Nephron (organoid): ENCODE measurements around the gene GET4.

ENCODE experiments used
- H3K27ac Mint-ChIP-seq, 3 experiments: 2 replicates each; pipeline ENCODE4 v1.8.0; 2020; ENCODE audit warnings: mixed read lengths in 3 of 3, mild to moderate bottlenecking in 2 of 3, moderate library complexity in 1 of 3
- H3K27me3 Mint-ChIP-seq: 2 replicates; pipeline ENCODE4 v1.8.0; 2021; ENCODE audit warnings: low read depth, mild to moderate bottlenecking, moderate library complexity, mixed read lengths
- H3K36me3 Mint-ChIP-seq: 2 replicates; pipeline ENCODE4 v1.8.0; 2020; ENCODE audit warnings: low read depth, mixed read lengths
- H3K4me1 Mint-ChIP-seq: 2 replicates; pipeline ENCODE4 v1.8.0; 2020; ENCODE audit warnings: mixed read lengths
- H3K4me3 Mint-ChIP-seq, 3 experiments: 2 replicates each; pipeline ENCODE4 v1.8.0; 2020; ENCODE audit warnings: mild to moderate bottlenecking in 3 of 3, mixed read lengths in 3 of 3, moderate library complexity in 2 of 3
- H3K9me3 Mint-ChIP-seq: 2 replicates; pipeline ENCODE4 v1.8.0; 2020; ENCODE audit warnings: mixed read lengths
- TF ChIP-seq, protein P1 (sequence below), 3 experiments: fragments of 200-600 bp; sonication (generic); IDR thresholded peaks; one replicate each; pipeline ENCODE4 v1.5.0; 2021; ENCODE audit warnings: antibody characterized with exemption in 3 of 3; ENCODE audit not compliant: unreplicated experiment in 3 of 3

The GET4 gene

DNA sequence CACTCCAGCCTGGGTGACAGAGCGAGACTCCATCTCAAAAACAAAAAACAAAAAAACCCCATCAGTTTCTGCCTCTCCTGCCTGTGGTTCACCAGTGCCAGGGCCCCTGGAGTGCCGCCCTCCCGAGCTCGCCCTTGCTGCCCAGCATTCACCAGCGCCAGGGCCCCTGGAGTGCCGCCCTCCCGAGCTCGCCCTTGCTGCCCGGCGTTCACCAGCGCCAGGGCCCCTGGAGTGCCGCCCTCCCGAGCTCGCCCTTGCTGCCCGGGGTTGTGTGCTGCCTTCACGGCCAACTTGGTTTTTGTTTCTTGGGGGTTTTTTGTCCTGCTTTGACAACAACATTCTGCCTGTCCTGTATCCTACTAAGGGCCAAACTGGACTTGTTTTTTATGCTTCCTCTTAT is 13.2 kb upstream of the GET4 start:
- peaks cover 88% of the 10 kb centered on the region for H3K36me3 Mint-ChIP-seq
- H3K9me3 Mint-ChIP-seq = no peaks in the 10 kb centered on the region
- H3K4me3 Mint-ChIP-seq = no peak overlapping the region
- no peak overlapping the region for H3K27ac Mint-ChIP-seq
- H3K27me3 Mint-ChIP-seq = no peaks in the 10 kb centered on the region
- peaks cover 12% of the 10 kb centered on the region for H3K4me1 Mint-ChIP-seq
- TF ChIP-seq, protein P1, sequence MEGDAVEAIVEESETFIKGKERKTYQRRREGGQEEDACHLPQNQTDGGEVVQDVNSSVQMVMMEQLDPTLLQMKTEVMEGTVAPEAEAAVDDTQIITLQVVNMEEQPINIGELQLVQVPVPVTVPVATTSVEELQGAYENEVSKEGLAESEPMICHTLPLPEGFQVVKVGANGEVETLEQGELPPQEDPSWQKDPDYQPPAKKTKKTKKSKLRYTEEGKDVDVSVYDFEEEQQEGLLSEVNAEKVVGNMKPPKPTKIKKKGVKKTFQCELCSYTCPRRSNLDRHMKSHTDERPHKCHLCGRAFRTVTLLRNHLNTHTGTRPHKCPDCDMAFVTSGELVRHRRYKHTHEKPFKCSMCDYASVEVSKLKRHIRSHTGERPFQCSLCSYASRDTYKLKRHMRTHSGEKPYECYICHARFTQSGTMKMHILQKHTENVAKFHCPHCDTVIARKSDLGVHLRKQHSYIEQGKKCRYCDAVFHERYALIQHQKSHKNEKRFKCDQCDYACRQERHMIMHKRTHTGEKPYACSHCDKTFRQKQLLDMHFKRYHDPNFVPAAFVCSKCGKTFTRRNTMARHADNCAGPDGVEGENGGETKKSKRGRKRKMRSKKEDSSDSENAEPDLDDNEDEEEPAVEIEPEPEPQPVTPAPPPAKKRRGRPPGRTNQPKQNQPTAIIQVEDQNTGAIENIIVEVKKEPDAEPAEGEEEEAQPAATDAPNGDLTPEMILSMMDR (IDR thresholded peaks at IDR 0.05; ENCODE audit: unreplicated experiment in 3 of 3) = no peak

DNA sequence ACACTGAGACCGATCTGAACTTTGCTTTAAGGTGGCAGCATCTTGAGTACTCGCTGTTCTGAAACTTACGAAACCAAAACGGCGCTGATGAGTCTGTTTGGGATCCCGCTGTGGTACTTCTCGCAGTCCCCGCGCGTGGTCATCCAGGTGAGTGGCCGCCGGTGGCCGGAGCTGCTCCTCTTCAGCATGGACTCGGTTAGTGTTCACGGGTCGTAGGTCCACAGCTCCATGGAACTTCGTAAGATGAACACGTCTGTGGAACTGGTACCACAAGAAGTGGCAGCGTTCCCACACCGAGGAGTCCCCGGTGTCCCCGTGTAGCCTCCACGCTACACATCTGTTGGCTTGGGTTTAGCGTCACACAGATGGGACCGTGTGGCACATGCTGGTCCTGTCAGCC is 10.4 kb upstream of the GET4 start:
- H3K4me3 Mint-ChIP-seq = no peak overlapping the region
- no peaks in the 10 kb centered on the region for H3K9me3 Mint-ChIP-seq
- H3K4me1 Mint-ChIP-seq = peaks cover 12% of the 10 kb centered on the region
- no peak overlapping the region for H3K27ac Mint-ChIP-seq
- H3K27me3 Mint-ChIP-seq = no peaks in the 10 kb centered on the region
- peaks cover 80% of the 10 kb centered on the region for H3K36me3 Mint-ChIP-seq
- TF ChIP-seq, protein P1 (IDR thresholded peaks at IDR 0.05; ENCODE audit: unreplicated experiment in 3 of 3) = no peak

DNA sequence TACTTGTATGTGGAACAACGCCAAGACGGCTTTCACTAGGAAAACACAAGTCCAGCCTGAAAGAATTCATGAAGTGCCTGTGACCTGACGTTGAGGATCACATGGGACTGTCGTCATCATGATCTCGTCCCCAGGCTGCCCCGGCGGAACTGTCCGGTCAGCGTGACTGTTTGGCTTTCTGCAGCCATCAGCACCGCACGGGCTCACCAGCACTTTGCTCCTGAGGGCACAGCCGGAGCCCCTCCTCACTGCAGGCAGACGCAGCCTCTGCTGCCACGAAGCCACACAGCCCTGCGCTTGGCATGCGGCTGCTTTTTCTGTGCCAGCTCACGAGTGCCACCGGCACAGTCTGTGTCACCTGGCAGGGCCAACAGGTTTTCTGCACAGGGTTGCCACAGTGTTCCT is 9.4 kb upstream of the GET4 start:
- Mint-ChIP-seq H3K4me1 (peaks cover 15% of the 10 kb centered on the region), H3K4me3 (no peak overlapping the region), H3K36me3 (peaks cover 77% of the 10 kb centered on the region), H3K27ac (peak overlapping the region; percentile 82 to 91 (median 84)), H3K27me3 (no peaks in the 10 kb centered on the region), H3K9me3 (no peaks in the 10 kb centered on the region)
- TF ChIP-seq, protein P1 (IDR thresholded peaks at IDR 0.05; ENCODE audit: unreplicated experiment in 3 of 3) = no peak

DNA sequence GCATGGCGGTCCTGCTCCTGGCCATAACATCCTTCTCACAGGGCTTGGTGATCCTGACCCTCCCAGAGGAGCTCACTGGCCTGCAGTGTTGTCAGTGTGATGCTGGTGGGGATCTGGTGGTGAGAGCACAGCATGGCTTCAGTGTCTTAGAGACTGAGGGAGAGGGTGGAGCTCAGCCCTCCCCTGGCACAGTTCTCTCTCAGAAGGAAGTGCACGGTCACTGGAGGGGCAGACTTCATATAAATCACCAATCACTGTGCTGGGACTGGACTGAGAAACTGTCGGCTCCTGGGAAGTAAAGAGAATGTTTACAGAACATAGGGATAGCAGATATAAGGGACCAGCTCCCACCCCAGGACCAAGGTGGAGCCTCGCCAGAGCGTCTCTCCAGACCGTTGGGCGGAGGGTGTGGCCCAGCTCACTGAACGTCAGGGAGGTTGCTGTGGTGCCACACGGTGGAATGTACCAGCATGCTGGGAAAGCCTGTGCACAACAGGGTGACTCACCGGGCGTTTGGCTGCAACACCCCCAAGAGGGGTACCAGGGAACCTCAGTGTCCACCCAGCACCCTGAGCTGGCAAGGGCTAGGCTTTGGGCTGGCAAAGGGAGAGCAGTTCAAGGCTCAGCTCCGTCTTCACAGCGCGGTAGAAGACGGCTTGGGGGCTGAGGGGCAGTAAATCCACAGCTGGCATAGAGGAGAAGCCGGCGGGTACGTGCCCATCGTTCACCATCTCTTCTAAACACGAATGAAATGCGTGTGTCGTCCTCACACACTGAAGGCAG is 8.8 kb upstream of the GET4 start:
- peaks cover 77% of the 10 kb centered on the region for H3K36me3 Mint-ChIP-seq
- H3K27ac Mint-ChIP-seq = peak overlapping the region; percentile 82 to 91 (median 84)
- peaks cover 21% of the 10 kb centered on the region for H3K4me1 Mint-ChIP-seq
- H3K4me3 Mint-ChIP-seq = peak overlapping the region in 2 of 3 experiments; percentile 29 to 42
- H3K9me3 Mint-ChIP-seq = no peaks in the 10 kb centered on the region
- H3K27me3 Mint-ChIP-seq = no peaks in the 10 kb centered on the region
- TF ChIP-seq, protein P1 (IDR thresholded peaks at IDR 0.05; ENCODE audit: unreplicated experiment in 3 of 3) = no peak

DNA sequence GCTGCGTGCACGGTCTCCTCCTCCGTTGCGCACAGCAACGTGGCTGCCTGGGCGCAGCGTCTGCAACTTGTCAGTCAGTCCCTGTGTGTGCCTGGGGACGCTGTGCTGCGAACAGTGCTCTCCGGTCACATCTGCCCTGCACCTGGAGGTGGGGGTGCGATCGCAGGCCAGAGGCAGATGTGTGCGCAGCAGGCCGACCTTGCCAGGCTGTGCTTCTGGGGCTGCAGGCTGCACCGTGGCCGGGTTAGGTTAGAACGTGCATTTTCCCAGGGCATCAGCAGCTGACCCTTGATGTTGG is 8.2 kb upstream of the GET4 start:
- no peaks in the 10 kb centered on the region for H3K9me3 Mint-ChIP-seq
- no peaks in the 10 kb centered on the region for H3K27me3 Mint-ChIP-seq
- H3K4me3 Mint-ChIP-seq = no peak overlapping the region
- H3K36me3 Mint-ChIP-seq = peaks cover 79% of the 10 kb centered on the region
- H3K27ac Mint-ChIP-seq = no peak overlapping the region
- H3K4me1 Mint-ChIP-seq = peaks cover 24% of the 10 kb centered on the region
- TF ChIP-seq, protein P1 (IDR thresholded peaks at IDR 0.05; ENCODE audit: unreplicated experiment in 3 of 3) = no peak

DNA sequence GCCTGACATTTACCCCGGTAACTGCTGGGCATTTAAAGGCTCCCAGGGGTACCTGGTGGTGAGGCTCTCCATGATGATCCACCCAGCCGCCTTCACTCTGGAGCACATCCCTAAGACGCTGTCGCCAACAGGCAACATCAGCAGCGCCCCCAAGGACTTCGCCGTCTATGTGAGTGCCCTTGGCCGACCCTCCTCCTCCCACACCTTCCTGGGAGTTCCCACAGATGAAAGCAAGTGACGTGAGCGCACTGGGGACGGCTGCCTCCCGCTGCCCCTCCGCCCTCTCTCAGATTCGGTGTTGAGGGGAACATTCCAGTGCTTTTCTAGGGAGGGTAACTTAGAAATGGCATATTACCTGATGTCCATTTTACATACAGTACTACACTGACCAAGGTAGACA is 7.0 kb upstream of the GET4 start:
- TF ChIP-seq, protein P1 (IDR thresholded peaks at IDR 0.05; ENCODE audit: unreplicated experiment in 3 of 3) = no peak
- peaks cover 33% of the 10 kb centered on the region for H3K4me1 Mint-ChIP-seq
- no peak overlapping the region for H3K4me3 Mint-ChIP-seq
- peaks cover 75% of the 10 kb centered on the region for H3K36me3 Mint-ChIP-seq
- H3K27ac Mint-ChIP-seq = no peak overlapping the region
- H3K27me3 Mint-ChIP-seq = no peaks in the 10 kb centered on the region
- H3K9me3 Mint-ChIP-seq = no peaks in the 10 kb centered on the region
